Left ventricle myocardium superior (tissue), 1 donor: ENCODE results near the gene SLC7A6. TPM values are rescaled to one million over a fixed set of nuclear protein-coding genes. Genes with fewer than 3 reads are reported as not detected.

Experiments
- microRNA-seq: library from miRNA; unstranded; fragments of <30 nt; microRNA quantifications from one replicate; pipeline ENCODE4 v1.2.0, GENCODE V29; 2020; ENCODE audit warnings: borderline number of aligned reads
- total RNA-seq: library from RNA; stranded (reverse); fragmentation: NEBNext Ultra II Directional; extraction: Animal tissue kit (Norgen Biotek cat#: 25700); gene quantifications from one replicate; pipeline ENCODE4 v1.2.1, GENCODE V29; 2021
- donor health status: DM: no; HTN: yes; CAD: no; lungs with severe emphysema.

Gene SLC7A6
- total RNA-seq, 1 donor from 2014 or later = 38.2 TPM

Small RNA genes within 50 kb of the gene (microRNA-seq; reads per million reads assigned to microRNA genes)
- gene MIR6773 = not detected

Other genes with a start within 250 kb of the SLC7A6 start
- not detected for gene DPEP2NB, start 248.6 kb upstream of the SLC7A6 start, total RNA-seq
- 7.7 TPM for gene DDX28, start 241.3 kb upstream of the SLC7A6 start, total RNA-seq
- 4.9 TPM for gene DUS2, start 241.2 kb upstream of the SLC7A6 start, total RNA-seq
- 24.7 TPM for gene NFATC3, start 179.2 kb upstream of the SLC7A6 start, total RNA-seq
- gene ESRP2, start 28.4 kb upstream of the SLC7A6 start, total RNA-seq = 0.87 TPM
- gene PLA2G15, start 19.2 kb upstream of the SLC7A6 start, total RNA-seq = 33.8 TPM
- gene SLC7A6OS, start 46.4 kb downstream of the SLC7A6 start, total RNA-seq = 14.2 TPM
- 30.9 TPM for gene PRMT7, start 46.5 kb downstream of the SLC7A6 start, total RNA-seq
- gene SMPD3, start 184.0 kb downstream of the SLC7A6 start, total RNA-seq = 1.2 TPM